Measurements from ENCODE around the gene MEF2C.

Gene MEF2C

GRCh38 chr5:88854769-88855168 lies 28.2 kb downstream of the MEF2C start:
- no peak overlapping the region for H3K9ac ChIP-seq (ENCODE audit: low read depth, low read length)
- no peaks in the 10 kb centered on the region for H3K4me1 ChIP-seq (ENCODE audit: control insufficient read depth, insufficient read depth, low read length)
- no peaks in the 10 kb centered on the region for H3K27me3 ChIP-seq (ENCODE audit: control insufficient read depth, insufficient read depth, low read length)
- H3K9me3 ChIP-seq (ENCODE audit: control insufficient read depth, insufficient read depth, low read length) = peaks cover 6% of the 10 kb centered on the region
- no peaks in the 10 kb centered on the region for H3K36me3 ChIP-seq (ENCODE audit: control insufficient read depth, insufficient read depth, low read length)
- no peak overlapping the region for H3K4me3 ChIP-seq (ENCODE audit: low read depth, low read length)

DNA sequence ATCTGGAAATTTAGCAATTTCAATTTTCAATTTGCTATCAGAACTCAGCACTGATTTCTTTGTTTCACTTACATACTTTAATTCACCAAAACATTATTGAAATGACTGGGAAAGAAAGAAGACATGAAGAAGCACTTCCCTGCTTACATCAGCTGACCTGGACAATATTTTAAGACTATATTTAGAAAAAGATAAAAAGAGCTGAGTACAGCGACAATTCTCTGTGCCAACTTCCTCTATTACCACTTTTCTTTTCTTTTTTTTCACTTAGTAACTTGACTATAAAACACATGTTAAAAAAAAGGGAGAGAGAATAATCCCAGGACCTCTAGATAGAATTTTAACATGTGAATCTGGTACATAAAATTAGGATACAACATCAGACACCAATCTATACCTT lies 35.6 kb downstream of the MEF2C start:
- Histone ChIP-seq H3K4me1 (ENCODE audit: control insufficient read depth, insufficient read depth, low read length) (no peaks in the 10 kb centered on the region), H3K9ac (ENCODE audit: low read depth, low read length) (no peak overlapping the region), H3K9me3 (ENCODE audit: control insufficient read depth, insufficient read depth, low read length) (no peaks in the 10 kb centered on the region), H3K4me3 (ENCODE audit: low read depth, low read length) (no peak overlapping the region), H3K27me3 (ENCODE audit: control insufficient read depth, insufficient read depth, low read length) (no peaks in the 10 kb centered on the region), H3K36me3 (ENCODE audit: control insufficient read depth, insufficient read depth, low read length) (no peaks in the 10 kb centered on the region)

DNA sequence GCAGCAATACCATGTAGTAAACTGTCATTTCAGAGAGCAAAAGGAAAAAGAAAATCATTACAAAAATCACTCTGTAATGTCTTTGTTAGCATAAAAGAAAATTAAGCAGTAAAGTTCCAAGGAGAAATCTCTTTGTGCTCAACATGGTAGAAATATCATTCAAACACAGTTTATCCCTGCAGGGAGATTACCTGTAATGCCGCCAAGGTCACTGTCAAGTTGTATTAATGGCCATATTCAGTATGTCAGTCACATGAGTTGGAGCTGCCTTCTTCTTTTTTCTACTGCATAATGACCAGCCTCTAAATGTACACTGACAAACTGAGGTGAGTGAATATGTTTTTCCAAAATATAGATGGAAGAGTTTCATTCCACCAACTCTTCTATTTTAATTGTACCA lies 36.5 kb downstream of the MEF2C start:
- no peaks in the 10 kb centered on the region for H3K4me1 ChIP-seq (ENCODE audit: control insufficient read depth, insufficient read depth, low read length)
- no peak overlapping the region for H3K4me3 ChIP-seq (ENCODE audit: low read depth, low read length)
- H3K27me3 ChIP-seq (ENCODE audit: control insufficient read depth, insufficient read depth, low read length) = no peaks in the 10 kb centered on the region
- H3K9ac ChIP-seq (ENCODE audit: low read depth, low read length) = no peak overlapping the region
- no peaks in the 10 kb centered on the region for H3K36me3 ChIP-seq (ENCODE audit: control insufficient read depth, insufficient read depth, low read length)
- H3K9me3 ChIP-seq (ENCODE audit: control insufficient read depth, insufficient read depth, low read length) = no peaks in the 10 kb centered on the region

DNA sequence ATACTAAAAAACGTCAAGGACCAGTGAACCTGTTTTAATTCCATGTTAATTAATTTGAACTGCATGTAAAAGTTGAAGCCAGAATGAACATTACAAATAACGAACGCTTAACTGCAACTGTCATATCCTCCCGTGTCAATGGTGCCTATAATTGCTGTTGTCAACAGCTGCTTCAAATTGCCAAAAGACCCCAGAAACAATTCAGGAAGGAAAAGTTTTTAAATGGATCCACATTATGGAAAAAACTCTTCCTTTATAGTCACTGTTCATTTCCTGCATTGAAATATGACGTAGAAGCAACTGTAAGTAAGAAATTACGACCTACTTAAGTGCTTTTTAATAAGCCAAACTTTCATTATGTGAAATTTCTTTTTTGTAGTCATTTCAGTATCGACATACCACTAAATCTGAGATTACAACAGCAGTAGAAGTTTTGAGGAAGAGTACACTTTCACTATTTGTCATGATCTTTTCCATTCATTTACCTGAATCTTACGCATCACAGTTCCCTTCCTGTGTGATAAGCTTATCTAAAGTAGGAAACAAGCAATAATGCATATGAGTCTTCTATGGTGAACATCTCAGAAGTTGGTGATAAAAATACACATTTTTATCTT lies 37.8 kb downstream of the MEF2C start:
- Histone ChIP-seq H3K9me3 (ENCODE audit: control insufficient read depth, insufficient read depth, low read length) (no peaks in the 10 kb centered on the region), H3K27me3 (ENCODE audit: control insufficient read depth, insufficient read depth, low read length) (no peaks in the 10 kb centered on the region), H3K9ac (ENCODE audit: low read depth, low read length) (no peak overlapping the region), H3K4me1 (ENCODE audit: control insufficient read depth, insufficient read depth, low read length) (no peaks in the 10 kb centered on the region), H3K36me3 (ENCODE audit: control insufficient read depth, insufficient read depth, low read length) (no peaks in the 10 kb centered on the region), H3K4me3 (ENCODE audit: low read depth, low read length) (no peak overlapping the region)

DNA sequence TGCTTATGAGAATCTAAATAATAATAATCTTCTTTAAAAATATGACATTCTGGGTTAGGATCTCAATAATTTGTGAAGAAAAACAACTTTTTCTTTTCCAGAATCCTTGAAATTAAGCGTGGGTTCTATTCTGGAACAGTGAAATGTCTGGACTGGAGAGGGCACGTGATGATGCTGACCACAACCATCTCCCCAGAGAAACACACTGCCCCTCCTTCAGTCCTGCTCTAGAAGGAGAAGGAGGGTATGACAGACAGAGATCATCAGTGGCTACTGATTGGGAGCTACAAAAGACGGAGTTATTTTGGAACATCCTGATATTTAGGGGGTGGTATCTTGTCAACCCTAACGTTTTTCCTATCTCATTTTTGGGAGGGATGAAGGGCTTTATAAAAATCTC lies 40.2 kb downstream of the MEF2C start:
- Histone ChIP-seq H3K9ac (ENCODE audit: low read depth, low read length) (no peak overlapping the region), H3K9me3 (ENCODE audit: control insufficient read depth, insufficient read depth, low read length) (no peaks in the 10 kb centered on the region), H3K4me3 (ENCODE audit: low read depth, low read length) (no peak overlapping the region), H3K4me1 (ENCODE audit: control insufficient read depth, insufficient read depth, low read length) (no peaks in the 10 kb centered on the region), H3K27me3 (ENCODE audit: control insufficient read depth, insufficient read depth, low read length) (no peaks in the 10 kb centered on the region), H3K36me3 (ENCODE audit: control insufficient read depth, insufficient read depth, low read length) (no peaks in the 10 kb centered on the region)

DNA sequence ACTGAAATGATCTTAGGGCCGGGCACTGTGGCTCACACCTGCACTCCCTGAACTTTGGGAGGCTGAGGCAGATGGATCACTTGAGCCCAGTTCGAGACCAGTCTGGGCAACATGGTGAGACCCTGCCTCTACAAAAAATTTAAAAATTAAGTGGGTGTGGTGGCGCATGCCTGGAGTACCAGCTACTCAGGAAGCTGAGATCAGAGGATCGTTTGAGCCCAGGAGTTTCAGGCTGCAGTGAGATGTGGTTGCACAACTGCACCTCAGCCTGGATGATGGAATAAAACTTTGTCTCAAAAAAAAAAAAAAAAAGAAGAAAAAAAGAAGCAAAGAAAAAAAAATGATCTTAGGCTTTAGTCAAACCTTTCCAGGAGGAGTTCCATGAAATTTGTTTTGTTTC lies 41.8 kb downstream of the MEF2C start:
- Histone ChIP-seq H3K27me3 (ENCODE audit: control insufficient read depth, insufficient read depth, low read length) (no peaks in the 10 kb centered on the region), H3K9ac (ENCODE audit: low read depth, low read length) (no peak overlapping the region), H3K36me3 (ENCODE audit: control insufficient read depth, insufficient read depth, low read length) (no peaks in the 10 kb centered on the region), H3K4me3 (ENCODE audit: low read depth, low read length) (no peak overlapping the region), H3K9me3 (ENCODE audit: control insufficient read depth, insufficient read depth, low read length) (no peaks in the 10 kb centered on the region), H3K4me1 (ENCODE audit: control insufficient read depth, insufficient read depth, low read length) (no peaks in the 10 kb centered on the region)

DNA sequence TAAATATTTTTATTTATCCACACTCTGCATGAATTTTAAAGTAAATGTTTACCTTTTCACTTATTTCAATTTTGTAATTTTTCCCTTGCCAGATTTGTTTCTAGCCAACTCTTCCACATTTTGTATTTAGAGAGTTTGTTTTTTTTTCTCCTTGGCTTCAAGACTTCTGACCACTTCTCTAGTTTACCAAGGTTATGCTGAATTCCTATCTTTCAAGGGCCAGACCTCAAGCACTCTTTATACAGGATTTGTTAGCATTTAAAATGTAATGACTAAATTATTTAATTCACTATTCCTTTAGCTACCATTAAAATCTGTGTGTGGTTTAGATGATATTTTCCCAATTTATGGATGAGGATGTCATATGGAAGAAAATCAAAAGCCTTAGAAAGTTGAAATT lies 42.5 kb downstream of the MEF2C start:
- Histone ChIP-seq H3K36me3 (ENCODE audit: control insufficient read depth, insufficient read depth, low read length) (no peaks in the 10 kb centered on the region), H3K4me3 (ENCODE audit: low read depth, low read length) (no peak overlapping the region), H3K27me3 (ENCODE audit: control insufficient read depth, insufficient read depth, low read length) (no peaks in the 10 kb centered on the region), H3K4me1 (ENCODE audit: control insufficient read depth, insufficient read depth, low read length) (no peaks in the 10 kb centered on the region), H3K9ac (ENCODE audit: low read depth, low read length) (no peak overlapping the region), H3K9me3 (ENCODE audit: control insufficient read depth, insufficient read depth, low read length) (no peaks in the 10 kb centered on the region)

DNA sequence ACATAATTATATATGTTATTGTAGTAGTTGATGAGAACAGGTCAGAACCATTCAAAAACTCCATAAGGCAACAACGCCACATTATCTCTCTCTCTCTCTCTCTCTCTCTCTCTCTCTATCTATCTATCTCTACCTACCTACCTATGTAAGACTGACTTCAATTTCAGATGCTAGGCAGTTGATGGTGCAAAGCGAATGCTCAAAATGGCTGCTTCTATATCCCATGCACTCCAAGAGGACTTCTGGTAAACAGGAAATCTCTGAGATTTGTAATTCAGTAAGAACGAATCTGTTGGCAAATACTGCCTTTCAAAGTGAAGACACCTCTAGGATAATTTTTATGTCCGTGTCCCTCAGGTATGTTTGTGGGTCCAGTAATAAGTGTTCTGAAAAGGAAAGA lies 43.7 kb downstream of the MEF2C start:
- Histone ChIP-seq H3K4me3 (ENCODE audit: low read depth, low read length) (no peak overlapping the region), H3K27me3 (ENCODE audit: control insufficient read depth, insufficient read depth, low read length) (no peaks in the 10 kb centered on the region), H3K4me1 (ENCODE audit: control insufficient read depth, insufficient read depth, low read length) (no peaks in the 10 kb centered on the region), H3K9ac (ENCODE audit: low read depth, low read length) (no peak overlapping the region), H3K36me3 (ENCODE audit: control insufficient read depth, insufficient read depth, low read length) (no peaks in the 10 kb centered on the region), H3K9me3 (ENCODE audit: control insufficient read depth, insufficient read depth, low read length) (no peaks in the 10 kb centered on the region)

DNA sequence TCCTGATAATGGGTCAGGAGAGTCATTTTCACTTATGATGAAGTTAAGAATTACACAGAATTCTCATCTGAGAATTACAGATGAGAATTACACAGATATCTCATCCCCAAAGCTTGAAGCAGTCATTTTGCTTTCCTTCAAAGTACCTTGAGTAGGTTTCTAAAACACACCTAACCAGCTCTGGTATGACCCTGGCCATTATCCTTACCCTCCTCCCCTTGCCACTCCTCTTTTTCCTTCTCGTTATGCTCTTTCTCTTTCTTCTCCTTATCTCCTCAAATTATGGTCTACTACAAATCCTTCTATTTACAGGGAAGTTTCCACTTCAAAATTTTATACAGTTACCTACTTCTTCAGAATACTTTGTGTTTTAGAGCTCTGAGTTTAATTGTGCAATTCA lies 44.5 kb downstream of the MEF2C start:
- Histone ChIP-seq H3K36me3 (ENCODE audit: control insufficient read depth, insufficient read depth, low read length) (no peaks in the 10 kb centered on the region), H3K4me1 (ENCODE audit: control insufficient read depth, insufficient read depth, low read length) (no peaks in the 10 kb centered on the region), H3K4me3 (ENCODE audit: low read depth, low read length) (no peak overlapping the region), H3K9ac (ENCODE audit: low read depth, low read length) (no peak overlapping the region), H3K27me3 (ENCODE audit: control insufficient read depth, insufficient read depth, low read length) (no peaks in the 10 kb centered on the region), H3K9me3 (ENCODE audit: control insufficient read depth, insufficient read depth, low read length) (no peaks in the 10 kb centered on the region)

DNA sequence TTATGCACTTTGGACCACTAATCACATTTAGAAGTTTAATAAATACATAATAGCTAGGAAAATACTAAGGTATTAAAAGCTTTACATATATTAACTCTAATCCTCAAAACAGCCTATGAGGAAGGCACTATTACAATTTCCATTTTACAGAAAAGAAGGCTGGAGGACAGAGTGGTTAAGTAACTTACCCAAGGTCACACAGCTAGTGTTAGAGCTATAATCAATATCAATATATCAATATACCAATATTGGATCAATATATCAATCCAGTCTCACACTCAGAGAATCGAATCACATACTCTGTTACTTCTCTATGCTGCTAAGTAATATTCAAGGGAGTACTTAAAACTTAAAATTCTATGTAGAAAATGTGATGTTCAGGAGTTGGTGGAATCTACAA lies 45.2 kb downstream of the MEF2C start:
- Histone ChIP-seq H3K9me3 (ENCODE audit: control insufficient read depth, insufficient read depth, low read length) (no peaks in the 10 kb centered on the region), H3K4me3 (ENCODE audit: low read depth, low read length) (no peak overlapping the region), H3K9ac (ENCODE audit: low read depth, low read length) (no peak overlapping the region), H3K27me3 (ENCODE audit: control insufficient read depth, insufficient read depth, low read length) (no peaks in the 10 kb centered on the region), H3K4me1 (ENCODE audit: control insufficient read depth, insufficient read depth, low read length) (no peaks in the 10 kb centered on the region), H3K36me3 (ENCODE audit: control insufficient read depth, insufficient read depth, low read length) (no peaks in the 10 kb centered on the region)

DNA sequence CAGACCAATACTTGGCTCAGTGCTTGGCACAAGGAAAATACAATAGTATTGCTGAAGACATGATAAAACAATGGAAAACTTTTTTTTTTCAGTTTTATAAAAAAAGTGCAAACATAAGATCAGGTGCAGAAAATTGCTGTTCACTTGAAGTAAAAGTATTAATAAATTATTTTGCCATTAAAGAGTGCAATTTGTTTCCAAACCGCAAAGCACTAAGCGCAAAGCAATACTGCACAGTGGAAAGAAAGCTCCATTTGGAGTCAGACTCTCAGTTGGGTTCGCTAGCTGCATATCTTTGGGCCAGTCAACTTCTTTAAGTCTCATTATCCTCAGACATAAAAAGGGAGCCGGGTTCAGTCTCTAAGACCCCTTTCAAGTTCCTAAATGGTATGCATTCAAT lies 45.8 kb downstream of the MEF2C start:
- H3K9me3 ChIP-seq (ENCODE audit: control insufficient read depth, insufficient read depth, low read length) = no peaks in the 10 kb centered on the region
- H3K4me3 ChIP-seq (ENCODE audit: low read depth, low read length) = no peak overlapping the region
- H3K4me1 ChIP-seq (ENCODE audit: control insufficient read depth, insufficient read depth, low read length) = no peaks in the 10 kb centered on the region
- H3K27me3 ChIP-seq (ENCODE audit: control insufficient read depth, insufficient read depth, low read length) = no peaks in the 10 kb centered on the region
- H3K36me3 ChIP-seq (ENCODE audit: control insufficient read depth, insufficient read depth, low read length) = no peaks in the 10 kb centered on the region
- H3K9ac ChIP-seq (ENCODE audit: low read depth, low read length) = no peak overlapping the region

DNA sequence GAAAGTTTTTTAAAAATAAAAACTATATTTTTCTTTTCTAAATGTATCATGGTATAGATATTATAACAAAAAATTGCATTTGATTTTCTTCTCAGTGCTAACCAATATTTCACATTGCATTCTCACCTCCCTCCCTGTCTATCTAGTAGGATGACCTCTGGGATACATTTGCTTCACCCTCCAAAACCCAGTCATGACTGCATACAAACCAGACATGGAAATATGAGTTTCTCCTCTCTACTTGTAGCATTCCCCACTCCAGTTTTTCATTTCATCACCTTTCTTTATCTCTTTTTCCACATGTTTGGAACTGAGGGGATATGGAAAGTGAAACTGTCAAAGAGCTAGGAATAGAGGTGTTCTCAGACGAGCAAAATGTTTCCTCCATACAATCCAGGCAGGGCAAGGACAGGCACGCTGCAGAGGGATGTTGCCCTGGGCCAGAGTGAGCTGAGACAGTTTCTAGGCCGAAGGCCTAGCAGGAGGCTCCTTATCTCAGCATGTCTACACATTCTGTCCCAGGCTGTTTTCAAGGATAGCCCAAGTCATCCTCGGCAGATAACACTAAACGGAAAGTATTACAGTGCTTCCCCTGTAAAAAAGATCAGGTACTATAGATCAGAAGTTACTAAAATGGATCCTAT lies 46.7 kb downstream of the MEF2C start:
- no peaks in the 10 kb centered on the region for H3K27me3 ChIP-seq (ENCODE audit: control insufficient read depth, insufficient read depth, low read length)
- H3K4me3 ChIP-seq (ENCODE audit: low read depth, low read length) = no peak overlapping the region
- no peaks in the 10 kb centered on the region for H3K4me1 ChIP-seq (ENCODE audit: control insufficient read depth, insufficient read depth, low read length)
- no peaks in the 10 kb centered on the region for H3K36me3 ChIP-seq (ENCODE audit: control insufficient read depth, insufficient read depth, low read length)
- no peak overlapping the region for H3K9ac ChIP-seq (ENCODE audit: low read depth, low read length)
- H3K9me3 ChIP-seq (ENCODE audit: control insufficient read depth, insufficient read depth, low read length) = no peaks in the 10 kb centered on the region
